GM20000 (cell line): ENCODE measurements around the gene FAH.

Source experiments
- DNase-seq: peaks from one replicate; pipeline ENCODE4 v3.0.0; 2012; ENCODE audit warnings: low spot score
- TF ChIP-seq, protein P1 (sequence below): IDR thresholded peaks from 2 replicates; pipeline ENCODE4 v1.5.1; 2012; ENCODE audit warnings: mild to moderate bottlenecking, control low read depth; ENCODE audit errors: extremely low read depth, missing control alignments

FAH gene

GRCh38 chr15:80234883-80235282 lies 82.1 kb downstream of the FAH start:
- TF ChIP-seq, protein P1, sequence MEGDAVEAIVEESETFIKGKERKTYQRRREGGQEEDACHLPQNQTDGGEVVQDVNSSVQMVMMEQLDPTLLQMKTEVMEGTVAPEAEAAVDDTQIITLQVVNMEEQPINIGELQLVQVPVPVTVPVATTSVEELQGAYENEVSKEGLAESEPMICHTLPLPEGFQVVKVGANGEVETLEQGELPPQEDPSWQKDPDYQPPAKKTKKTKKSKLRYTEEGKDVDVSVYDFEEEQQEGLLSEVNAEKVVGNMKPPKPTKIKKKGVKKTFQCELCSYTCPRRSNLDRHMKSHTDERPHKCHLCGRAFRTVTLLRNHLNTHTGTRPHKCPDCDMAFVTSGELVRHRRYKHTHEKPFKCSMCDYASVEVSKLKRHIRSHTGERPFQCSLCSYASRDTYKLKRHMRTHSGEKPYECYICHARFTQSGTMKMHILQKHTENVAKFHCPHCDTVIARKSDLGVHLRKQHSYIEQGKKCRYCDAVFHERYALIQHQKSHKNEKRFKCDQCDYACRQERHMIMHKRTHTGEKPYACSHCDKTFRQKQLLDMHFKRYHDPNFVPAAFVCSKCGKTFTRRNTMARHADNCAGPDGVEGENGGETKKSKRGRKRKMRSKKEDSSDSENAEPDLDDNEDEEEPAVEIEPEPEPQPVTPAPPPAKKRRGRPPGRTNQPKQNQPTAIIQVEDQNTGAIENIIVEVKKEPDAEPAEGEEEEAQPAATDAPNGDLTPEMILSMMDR: peak; percentile 61
- DNase-seq: peak; percentile 57
